GM18505 (cell line): ENCODE measurements around the gene TAB2.

ENCODE experiments used
- ATAC-seq: cut with Tn5 transposase; IDR thresholded peaks from one replicate; pipeline ENCODE4 v1.9.1; 2021; ENCODE audit not compliant: unreplicated experiment
- POLR2A ChIP-seq: IDR thresholded peaks from 4 replicates; pipeline ENCODE4 v1.6.1; 2011; ENCODE audit warnings: borderline replicate concordance; ENCODE audit not compliant: insufficient read depth, insufficient read length; ENCODE audit errors: extremely low read depth

The TAB2 gene

GRCh38 chr6:149289966-149290365 is 27.5 kb upstream of the TAB2 start:
- ATAC-seq, result no peak
- no peak for TF ChIP-seq POLR2A

DNA sequence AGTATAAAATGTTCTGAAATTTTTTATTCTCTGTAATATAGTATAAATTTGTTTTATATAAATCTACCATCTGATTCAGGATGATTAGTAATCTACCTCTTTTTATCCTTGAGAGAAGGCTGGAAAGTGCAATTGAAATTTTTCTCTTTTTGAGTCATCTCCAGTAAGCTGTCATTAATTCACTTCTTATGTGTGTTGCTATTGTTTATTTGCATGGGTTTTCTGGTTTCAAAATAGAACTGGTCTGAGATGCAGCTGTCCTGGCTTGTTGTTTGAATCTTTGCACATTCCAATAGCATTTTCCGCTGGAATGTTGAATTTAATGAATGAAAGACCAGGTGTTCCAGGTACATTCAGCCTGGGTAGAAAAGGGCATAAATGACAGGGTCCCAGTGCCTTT is 24.3 kb upstream of the TAB2 start:
- TF ChIP-seq POLR2A, result no peak
- ATAC-seq, result no peak

- ATAC-seq, result no peak
- TF ChIP-seq POLR2A, result no peak
Measured at GRCh38 chr6:149300563-149300962, 16.9 kb upstream of the TAB2 start.

DNA sequence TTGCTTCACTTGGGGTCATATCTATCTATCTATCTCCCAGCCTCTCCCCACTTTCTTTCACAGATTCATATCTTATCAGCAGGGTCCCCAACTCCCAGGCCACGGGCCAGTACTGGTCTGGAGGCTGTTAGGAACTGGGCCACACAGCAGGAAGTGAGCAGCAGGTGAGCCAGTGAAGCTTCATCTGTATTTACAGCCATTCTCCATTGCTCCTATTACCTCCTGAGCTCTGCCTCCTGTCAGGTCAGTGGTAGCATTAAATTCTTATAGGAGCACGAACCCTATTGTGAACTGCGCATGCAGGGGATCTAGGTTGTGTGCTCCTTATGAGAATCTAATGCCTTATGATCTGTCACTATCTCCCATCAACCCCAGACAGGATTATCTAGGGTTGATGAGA is 14.8 kb upstream of the TAB2 start:
- no peak for TF ChIP-seq POLR2A
- ATAC-seq, result no peak

DNA sequence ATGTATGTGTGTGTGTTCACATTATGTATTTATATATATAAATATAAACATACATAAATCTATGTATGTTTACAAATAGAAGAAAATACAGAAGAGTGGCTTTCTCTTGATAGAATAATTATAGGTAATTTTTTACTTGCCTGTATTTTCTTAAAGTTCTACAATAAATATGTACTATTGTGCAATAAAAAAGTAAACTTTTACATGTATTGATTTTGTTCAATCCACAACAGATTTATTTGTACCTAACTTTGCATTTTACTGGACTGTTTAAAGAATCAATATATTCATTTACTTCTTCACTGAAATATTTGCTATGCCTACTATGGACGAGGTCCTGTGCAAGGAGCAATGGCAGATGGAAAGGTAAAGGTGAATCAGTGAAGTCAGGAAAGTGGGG is 14.0 kb upstream of the TAB2 start:
- no peak for TF ChIP-seq POLR2A
- no peak for ATAC-seq

GRCh38 chr6:149305372-149305771 is 12.1 kb upstream of the TAB2 start:
- no peak for ATAC-seq
- no peak for TF ChIP-seq POLR2A

DNA sequence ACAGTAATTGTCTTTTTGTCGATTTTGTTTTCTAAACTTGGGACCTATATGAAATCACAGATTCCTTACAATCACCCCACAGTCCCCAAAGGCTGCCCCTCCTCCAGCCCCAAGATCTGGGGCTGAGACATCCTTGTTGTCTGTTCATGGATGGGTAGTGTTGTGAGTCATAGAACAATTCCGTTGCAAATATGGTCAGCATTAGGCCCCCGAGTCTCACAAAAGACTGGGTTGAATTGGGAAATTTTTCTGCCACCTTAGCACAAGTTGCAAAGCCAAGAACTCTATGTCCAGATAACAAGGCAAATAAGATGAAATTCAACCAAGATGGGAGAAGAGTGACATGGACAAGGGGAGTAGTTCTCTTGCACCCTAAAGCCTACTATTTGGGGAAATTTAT is 10.5 kb upstream of the TAB2 start:
- ATAC-seq, result no peak
- no peak for TF ChIP-seq POLR2A

- no peak for ATAC-seq
- TF ChIP-seq POLR2A, result no peak
Measured at GRCh38 chr6:149311293-149311692, 6.2 kb upstream of the TAB2 start.

DNA sequence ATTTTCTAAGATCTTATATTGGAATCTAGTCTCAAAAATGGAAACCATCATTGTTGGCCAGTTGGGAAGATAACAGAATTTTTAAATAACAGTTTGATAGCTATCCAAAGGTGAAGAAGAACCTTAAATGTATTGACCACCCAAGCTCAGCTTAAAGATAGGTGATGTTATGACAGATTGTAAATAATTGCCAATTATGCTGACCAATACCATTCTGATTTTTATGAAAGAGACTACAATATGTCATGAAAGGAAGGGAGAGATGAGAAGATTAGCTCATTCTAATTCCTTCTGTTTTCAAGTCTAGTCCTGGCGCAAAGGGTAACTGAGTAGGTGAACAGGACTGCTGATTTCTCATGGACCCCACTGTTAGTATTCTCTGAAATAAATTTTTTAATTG is 5.7 kb upstream of the TAB2 start:
- TF ChIP-seq POLR2A, result no peak
- ATAC-seq, result no peak

DNA sequence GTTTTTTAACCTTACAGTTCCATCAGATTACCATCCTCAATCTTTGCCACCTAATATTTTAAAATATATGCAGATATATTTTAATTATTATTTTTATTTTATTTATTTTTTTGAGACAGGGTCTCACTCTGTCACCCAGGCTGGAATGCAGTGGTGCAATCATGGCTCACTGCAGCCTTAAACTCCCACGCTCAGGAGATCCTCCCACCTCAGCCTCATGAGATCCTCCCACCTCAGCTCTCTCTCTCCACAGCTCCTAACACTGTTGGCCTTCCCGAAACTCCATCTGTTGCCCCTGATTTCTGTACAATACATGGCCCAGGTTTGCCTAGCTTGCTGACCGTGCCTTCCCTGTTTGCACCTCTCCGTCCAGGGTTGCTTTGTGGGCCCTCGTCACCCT is 4.4 kb upstream of the TAB2 start:
- no peak for ATAC-seq
- no peak for TF ChIP-seq POLR2A

GRCh38 chr6:149313861-149314260 is 3.7 kb upstream of the TAB2 start:
- no peak for ATAC-seq
- TF ChIP-seq POLR2A, result no peak

DNA sequence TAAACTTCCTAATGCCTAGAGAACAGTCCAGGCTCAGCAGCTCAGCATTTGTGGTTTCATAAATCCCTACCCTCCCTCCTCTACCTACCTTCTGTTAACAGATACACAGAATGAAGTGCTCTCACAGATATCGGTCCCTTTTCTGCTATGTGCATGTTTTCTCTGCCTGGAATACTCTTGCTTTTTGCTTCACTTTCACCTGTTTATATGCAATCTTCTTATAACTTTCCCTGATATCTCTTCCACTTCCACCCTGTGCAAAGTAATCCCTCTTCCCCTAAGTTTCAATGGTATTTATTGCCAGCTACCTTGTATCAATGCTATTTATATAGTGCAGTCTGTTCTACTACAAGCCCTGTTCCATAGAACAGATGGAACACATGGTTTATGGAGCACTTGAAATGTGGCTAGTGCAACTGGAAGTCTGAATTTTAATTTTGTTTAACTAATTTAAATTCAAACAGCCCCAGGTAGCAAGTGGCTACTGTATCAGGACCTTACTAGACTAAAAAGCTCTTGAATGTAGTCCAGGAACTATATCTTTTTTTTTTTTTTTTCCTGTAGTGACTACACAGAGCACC is 3.1 kb upstream of the TAB2 start:
- TF ChIP-seq POLR2A, result no peak

DNA sequence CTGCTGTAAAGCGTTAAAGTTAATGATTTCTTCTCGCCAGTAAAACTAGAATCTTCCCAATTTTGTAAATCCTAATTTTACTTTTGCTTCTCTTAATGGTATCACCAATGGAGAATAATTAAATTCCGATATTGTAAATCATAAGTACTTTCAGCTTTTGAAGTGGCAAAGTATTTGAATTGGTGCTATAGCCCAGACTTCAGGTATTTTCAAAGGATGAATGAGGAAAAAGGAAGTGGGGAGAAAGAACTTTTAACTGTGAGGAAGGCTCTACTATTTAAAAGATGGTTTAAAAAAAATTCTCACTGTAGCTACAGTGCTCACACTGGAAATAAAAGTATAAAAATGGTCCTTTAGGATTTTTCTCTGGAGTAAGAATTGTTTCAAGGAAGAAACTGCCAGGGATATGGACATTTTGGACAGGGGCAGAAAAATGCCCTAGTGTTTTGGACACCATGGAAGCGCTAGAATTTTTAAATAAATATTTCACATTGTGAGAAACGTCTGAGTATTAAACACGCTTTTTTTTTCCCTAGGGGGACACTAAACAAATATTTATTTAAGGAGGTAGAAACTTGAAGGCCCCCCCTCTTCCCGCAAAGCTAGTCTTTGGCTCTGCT is 1.3 kb upstream of the TAB2 start:
- ATAC-seq, result no peak
- no peak for TF ChIP-seq POLR2A

More for the DNA sequence above, 3.1 kb upstream of the TAB2 start:
- ATAC-seq, result no peak

DNA sequence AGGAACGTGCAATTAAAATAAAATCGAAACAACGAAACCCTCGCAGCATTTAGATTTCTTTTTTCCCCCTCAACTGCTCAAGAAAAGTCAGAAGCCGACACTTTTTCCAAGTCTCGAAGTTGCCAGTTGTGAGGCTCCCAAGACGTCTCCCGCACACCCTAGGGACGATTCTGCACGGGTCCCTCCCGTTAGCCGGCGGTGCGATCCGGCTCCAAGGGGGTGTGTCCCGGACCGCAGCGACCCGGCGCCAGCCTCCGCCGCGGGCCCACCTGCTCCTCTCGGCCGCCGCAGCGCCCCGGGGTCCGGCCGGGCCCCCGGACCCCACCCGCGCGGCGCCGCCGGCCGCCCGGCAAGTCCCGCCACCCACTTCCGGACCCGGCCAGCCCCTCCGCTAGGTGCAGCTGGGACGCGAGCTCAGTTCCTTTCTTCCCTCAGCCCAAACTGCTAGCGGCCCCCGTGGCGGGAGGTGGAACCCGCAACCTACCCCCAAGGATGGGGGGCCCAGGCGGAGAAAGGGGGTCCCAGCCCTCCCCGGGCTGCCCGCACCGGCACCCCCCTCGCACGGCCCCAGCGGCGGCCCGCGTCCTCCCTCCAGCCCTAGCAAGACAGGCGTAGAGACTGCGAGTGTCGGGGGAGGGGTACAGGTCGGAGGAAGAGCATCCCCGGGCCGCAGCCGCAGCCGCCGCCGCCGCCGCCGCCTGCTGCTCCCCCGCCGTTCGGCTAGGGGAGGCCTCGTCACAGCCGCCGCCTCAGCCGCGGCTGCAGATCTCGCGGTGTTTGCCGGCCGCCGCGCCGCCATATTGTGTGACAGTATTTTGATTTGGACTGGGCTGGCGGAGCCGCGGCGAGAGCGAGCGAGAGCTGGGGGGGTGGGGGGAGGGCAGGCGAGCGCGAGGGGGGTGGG is 520 bp upstream of the TAB2 start:
- TF ChIP-seq POLR2A, result peak; percentile 76

GRCh38 chr6:149318581-149319286 is 1.2 kb downstream of the TAB2 start:
- TF ChIP-seq POLR2A, result peak; percentile 37
- ATAC-seq, result no peak

More for the DNA sequence above, 520 bp upstream of the TAB2 start:
- peak; percentile 76 for ATAC-seq
